HG02763 (cell line): ENCODE measurements around the gene NELL2.

Source experiments
- ATAC-seq: cut with Tn5 transposase; IDR thresholded peaks from one replicate; pipeline ENCODE4 v1.9.1; 2021; ENCODE audit warnings: mild to moderate bottlenecking, moderate library complexity; ENCODE audit not compliant: unreplicated experiment

The NELL2 gene

DNA sequence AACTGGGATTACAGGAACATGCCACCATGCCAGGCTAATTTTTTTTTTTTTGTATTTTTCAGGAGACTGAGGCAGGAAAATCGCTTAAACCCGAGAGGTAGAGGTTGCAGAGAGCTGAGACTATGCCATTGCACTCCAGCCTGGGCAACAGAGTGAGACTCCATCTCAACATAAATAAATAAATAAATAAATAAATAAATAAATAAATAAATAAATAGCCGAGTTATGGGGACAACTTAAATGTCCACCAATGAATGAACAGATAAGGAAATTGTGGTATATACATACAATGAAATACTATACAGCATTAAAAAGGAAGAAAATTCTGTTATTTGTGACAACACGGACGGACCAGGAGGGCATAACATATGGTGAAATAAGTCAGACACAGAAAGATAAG is 325.7 kb downstream of the NELL2 start:
- no peak for ATAC-seq

DNA sequence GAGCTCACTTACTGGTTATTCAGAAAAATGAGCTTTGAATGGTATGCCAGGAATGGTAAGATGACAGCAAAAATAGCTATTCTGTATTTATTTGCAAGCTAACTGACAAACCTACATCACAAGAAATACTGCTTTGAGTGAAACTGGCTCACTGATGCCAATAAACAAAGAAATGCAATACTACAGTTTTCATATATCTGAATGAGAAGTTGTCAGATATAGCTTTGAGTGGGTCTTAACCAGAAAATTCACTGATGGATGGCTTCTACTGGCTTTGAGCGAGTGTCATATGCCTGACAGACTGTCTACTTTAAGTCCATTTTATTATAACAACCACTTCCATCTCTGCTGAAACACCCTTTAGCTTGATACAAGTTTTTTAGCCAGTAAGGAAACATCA is 330.1 kb downstream of the NELL2 start:
- ATAC-seq = no peak

DNA sequence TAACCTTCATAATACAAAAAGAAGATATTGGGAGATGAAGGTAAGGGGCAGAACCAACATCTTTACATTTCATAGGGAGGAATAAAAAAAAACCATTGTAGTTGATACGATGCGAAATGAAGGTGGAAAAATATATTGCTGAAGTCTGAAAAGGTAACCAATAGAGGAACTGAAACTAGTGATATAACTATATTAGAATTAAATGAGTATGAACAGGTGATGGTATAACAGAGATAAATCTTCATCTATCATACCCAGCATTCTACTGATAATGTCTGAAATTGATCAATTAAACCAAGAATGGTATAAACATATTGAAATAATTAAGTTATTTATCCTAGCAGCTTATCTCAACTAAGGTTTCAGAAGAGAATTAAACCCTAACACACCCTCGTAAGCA is 332.1 kb downstream of the NELL2 start:
- no peak for ATAC-seq

DNA sequence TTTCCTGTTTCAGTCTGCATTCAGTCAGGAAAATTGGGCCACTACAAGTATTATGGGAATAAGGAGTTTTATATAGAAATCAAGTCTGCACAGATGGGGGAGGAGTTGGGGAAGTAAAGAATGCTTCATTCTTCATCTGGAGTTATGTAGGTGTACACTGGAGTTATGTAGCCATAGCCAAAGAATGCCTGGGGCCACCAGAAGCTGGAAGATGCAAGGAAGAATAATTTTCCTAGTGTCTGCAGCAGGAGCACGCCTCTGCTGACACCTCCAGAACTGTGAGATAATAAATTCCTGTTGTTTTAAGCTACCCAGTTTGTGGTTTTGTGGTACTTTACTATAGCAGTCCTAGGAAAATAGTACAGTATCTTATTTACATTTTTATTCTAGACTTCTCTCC is 333.4 kb downstream of the NELL2 start:
- no peak for ATAC-seq

DNA sequence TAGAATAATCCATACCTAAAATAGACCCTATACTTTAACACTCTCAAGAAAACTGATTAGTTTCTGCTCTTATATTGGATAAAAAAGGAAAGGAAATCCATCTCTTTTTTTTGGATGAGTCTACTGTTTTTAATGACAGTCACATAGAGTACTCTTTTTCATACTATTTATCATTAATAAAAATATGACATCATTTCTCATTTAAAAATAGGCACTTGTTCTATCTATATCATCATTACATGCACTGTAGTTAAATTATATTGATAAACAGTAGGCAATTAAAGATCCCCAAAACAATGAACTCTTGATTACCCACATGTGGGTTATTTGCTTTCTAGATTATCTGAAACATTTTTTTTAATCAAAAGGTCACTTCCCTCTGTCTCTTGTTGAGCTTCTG is 338.8 kb downstream of the NELL2 start:
- no peak for ATAC-seq

DNA sequence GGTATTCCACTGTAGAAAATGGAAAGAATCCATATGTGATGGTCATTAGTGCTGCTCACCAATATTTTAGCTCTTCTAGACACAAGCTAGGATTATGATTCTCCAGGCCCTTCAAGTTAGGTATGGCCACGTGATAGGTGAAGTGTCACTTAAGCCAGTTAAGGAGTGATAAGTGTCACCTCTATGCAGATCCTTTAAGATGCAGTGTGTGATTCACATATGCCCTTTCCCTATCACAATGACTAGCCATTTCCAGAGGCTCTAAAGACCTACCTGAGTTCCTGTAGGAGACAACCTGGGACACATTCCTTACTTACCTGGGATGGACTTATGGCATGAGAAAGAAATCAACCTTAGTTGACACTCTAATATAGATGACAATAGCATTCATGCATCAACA is 343.2 kb downstream of the NELL2 start:
- no peak for ATAC-seq

DNA sequence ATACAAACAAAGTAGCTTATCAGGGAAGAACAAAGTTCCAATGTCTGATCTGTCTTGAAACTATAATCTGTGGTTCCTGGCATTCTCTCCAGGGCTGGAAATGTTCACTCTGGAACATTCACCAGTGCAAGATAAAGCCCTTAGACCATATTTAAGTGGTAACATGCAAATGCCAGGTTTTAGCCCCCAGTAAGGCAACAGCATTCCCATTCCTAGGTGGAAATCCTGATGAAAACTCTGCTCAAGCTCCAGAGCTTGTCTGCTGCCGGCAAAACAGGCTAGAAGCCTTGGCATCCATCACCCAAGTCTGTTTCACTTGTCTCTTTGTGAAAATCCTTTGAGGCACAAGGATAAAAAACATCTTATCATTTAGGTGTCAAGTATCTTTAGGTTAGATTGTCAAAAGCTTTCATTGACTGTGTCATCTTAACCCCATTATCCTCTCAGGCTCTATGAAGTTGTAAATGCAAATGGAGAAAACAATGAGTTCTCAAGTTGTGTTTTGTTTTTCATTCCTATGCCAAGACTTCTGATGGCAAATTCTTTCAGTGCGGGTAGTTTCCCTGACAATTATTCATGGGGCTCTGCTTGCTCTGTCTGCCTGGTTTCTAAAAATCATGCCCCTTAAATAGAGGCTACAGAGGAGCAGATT is 344.7 kb downstream of the NELL2 start:
- no peak for ATAC-seq

DNA sequence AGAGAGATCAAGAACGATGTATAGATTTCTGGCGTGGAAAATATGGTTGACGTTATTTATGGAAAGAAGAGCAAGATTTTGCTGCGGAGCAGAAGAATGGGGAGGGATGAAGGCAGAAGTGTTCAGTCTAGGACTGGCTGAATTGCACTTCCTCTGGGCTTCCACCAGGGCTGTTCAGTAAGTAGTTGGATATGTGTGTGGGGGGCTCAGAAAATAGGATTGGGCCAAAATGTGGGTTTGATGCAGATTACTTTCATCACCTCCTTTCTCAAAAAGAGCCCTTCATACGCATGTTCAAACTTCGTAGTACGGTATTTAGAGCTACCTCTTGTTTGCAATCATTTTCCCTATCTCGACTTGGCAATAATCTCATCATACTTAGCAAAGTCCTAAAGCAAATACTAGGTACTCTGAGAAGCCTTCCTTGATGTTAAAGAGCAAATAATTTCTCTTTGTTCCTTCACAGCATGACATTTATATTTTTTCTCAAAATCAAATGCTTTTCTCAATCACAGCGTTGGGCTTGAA is 349.4 kb downstream of the NELL2 start:
- ATAC-seq = no peak

DNA sequence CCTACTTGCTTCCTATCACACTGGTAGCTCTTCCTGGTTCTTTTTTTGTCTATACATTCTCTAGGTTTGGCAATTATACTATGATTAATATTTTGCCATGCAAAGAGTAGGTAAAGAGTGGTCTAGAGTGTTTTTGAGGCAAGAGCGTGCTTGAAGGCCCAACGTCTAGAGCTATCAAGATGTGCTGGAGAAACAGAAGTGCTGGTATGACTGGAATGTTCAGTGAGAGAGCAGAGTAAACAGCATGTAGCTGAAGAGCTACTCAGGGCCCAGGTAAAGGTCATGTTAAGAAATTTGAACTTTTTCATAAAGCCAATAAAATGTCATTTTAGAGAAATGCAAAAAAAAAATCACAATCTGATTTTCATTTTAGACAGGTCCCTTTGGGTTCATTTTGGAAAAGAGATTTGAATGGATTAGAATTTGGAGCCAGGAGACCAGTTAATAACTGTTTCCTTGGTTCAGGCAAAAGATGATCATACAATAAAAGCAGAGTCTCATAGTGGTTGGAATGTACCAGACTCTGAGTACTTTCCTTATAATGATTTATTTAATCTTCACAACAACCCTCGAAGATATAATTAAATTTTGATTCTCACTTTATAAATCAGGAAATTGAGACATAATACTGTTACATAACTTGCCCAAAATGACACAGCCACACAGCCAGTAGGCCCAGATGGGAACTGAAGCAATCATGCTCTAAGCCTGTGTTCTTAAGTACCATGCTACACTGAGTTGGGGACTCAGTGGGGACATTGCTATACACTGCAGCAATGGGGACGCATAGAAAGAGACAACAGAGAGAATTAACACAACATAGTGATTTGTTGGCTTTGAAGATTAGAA is 350.1 kb downstream of the NELL2 start:
- no peak for ATAC-seq

DNA sequence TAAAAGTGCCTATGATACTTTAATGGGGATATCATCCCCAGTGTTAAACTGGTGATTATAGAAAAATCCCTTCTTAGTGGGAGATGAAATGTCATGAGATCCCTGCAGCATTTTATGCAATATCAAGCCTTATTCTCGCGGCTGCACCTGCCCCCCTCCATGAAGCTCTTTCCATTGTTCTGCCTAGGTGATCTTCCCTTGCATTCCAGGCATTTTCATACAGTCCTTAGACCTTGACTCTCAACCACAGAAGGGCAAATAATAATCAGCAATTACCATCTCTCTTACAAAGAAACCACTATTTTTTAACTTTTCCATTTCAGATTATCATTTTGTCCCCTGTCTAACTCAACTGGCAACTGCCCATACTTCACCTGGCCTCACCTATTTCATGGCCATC is 352.3 kb downstream of the NELL2 start:
- no peak for ATAC-seq

DNA sequence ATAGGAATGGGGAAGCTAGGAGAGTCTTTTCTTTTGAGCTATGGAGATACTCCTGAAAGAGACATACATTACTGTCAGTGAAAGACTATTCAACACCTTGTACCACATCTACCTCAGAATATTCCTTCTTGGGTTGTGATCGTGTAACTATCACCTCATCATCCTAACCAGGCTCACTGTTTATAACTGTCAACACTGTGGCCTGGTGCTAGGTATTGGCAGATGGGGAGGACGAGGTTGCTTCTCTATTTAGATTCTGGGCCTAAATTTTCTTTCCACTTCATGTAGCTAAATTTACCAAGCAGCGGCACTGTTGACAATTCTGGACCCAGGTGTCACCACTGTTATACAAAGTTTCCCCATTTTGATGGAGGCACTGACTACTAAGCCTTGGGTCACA is 354.4 kb downstream of the NELL2 start:
- ATAC-seq = no peak

DNA sequence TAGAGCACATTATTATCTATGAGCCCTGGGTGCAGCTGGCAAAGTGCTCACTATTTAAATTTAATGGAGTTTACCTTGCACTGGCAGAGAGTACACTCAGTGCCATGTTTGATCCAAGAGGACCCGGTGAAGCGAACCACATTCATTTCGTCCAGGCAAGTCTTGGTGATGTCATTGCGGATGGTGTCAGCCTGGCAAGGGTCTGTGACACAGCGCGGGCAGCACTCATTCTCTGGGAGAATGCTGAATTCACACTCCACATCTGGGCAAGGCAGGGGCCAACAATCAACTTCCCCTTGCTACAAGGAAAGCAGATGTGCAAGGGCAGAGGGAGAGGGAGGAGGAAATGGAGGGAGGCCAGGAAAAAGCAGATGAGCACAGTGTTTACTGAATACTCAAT is 356.2 kb downstream of the NELL2 start:
- no peak for ATAC-seq

DNA sequence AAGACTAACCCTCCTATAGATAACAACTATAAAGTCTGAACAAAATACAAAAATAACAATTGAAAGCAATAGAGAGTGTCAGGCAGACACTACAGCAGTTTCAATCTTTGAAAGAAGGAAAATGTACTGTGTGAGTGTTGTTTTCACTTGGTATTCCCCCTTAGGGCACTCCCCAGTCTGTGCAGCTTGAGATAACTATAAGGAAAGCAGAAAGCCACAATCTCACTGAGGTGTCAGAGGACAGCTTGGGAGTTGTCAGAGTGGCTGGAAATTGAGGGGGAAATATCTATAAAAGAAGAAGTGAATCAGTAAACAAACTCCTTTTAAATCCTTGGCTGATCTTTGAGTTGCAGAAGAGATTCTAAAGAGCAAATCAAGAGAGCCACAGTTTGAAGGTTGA is 364.8 kb downstream of the NELL2 start:
- no peak for ATAC-seq

DNA sequence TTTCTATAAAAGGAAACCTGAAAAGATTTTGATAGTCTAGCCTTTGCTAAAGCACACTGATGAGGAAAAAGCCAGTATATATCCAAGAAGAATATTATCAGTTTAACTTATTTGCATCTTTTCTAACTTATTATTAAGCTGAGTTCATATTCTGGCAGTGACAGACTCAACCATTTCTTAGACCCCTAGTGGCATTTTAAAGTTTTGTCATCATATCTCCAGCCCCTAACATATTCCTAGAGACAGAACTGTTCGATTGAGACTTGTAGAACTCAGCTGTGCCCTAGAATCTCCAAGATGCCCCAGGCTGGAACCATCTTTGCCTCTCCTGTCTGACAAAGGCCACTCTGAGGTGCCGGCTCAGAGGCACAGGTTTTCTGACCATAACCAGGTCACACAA is 365.6 kb downstream of the NELL2 start:
- ATAC-seq = no peak

DNA sequence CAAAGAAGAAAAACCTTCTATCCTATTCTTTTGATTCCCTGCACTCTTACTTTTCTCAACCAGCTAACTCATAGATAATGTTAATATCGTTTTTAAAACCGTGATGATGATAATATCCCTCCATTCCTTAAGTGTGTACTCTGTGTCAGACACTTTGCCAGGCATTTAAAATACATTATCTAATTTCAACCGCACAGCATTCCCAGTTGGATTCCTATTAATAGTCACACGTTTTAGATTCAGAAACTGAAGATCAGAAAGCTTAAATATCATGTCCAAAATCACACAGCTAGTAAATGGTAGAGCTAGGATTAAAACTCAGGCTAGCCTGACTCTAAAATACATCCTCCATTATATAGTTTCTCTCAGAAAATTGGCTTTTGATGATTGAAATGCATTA is 366.0 kb downstream of the NELL2 start:
- no peak for ATAC-seq

DNA sequence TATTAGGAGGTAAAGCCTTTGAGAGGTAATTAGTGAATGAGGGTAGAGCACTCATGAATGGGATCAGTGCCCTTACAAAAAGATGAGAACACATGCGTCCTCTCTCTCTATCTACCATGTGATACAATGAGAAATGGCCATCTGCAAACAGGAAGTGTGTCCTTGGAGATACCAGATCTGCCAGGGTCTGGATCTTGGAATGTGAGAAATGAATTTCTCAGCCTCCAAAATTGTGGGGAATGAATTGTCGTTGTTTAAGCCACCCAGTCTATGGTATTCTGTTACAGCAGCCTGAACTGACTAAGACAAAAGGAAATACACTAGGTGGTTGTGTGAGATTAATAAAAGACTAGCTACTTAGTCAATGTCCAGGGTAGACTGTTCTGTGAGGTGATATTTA is 366.6 kb downstream of the NELL2 start:
- ATAC-seq = no peak

DNA sequence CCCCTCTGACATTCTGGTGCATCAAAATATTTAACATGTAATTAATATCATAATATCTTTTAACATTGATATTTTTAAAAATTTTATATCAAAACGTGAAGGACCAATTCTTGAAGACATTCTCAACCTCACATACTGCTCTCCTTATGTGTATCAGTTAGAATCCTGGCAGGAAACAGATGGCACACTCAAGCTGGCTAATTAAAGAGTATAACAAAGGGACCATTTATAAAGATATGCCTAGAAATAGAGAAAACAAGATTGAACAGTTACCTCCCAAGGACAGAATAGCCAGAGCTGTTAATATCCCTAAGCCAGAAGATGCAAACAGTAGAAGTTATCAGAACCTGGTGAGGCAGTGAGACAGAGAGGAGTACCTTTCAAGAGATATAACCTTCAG is 368.7 kb downstream of the NELL2 start:
- no peak for ATAC-seq

DNA sequence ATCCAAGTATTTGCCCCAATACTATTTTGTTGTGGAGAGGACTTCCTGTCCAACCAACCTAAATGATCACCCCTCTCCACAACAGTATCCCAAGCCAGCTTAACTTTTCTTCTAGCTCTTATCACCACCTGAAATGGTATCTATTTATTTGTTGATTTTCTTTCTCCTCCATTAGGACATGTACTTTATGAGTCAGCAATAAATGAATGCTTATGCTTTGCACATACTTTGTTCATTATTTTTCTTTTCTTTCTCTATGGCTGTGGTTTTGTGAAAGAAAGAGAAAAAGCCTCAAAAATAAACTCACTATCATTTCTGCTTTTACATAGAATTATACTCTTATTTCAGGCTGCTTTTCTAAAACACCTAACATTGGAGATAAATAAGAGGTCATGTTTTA is 371.3 kb downstream of the NELL2 start:
- no peak for ATAC-seq

DNA sequence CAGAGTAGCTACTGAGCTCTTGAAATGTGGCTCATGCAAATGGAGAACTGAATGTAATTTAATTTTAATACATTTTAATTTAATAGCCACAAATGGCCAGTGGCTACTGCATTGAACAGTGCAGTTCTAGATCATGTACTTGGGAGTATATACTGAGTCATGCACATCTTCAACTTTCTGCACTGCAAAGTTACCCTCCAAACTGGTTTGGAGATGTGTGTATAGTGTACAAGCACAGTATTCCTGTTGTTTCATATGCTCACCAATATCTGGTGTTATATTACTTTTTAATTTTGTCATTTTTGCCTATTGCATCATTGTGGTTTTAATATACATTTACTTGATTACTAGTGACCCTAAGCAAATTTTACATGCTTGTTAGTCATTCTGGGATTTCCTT is 372.8 kb downstream of the NELL2 start:
- no peak for ATAC-seq

DNA sequence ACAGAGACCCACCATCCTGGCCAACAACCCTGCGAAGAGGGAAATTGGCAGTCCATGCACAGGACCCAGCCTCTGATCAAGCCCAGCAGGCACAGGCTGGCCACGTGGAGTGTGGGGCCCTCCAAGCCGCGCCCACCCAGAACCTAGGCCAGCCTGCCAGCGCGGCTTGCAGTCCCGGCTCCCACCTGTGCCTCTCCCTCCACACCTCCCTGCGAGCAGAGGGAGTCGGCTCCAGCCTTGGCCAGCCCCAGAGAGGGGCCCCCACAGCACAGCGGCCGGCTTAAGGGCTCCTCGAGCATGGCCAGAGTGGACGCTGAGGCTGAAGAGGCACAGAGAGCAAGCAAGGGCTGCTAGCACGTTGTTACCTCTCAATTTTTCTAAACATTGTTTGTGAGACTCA is 373.4 kb downstream of the NELL2 start:
- no peak for ATAC-seq

DNA sequence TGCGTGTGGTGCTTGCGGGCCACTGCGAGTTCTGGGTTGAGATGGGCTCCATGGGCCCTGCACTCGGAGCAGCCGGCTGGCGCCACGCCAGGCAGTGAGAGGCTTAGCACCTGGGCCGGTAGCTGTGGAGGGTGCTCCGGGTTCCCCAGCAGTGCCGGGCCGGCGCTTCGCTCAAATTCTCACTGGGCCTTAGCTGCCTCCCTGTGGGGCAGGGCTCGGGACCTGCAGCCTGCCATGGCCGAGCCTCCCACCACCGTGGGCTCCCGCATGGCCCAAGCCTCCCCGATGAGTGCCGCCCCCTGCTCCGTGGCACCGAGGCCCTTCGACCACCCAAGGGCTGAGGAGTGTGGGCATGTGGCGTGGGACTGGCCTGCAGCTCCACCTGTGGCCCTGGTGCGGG is 375.7 kb downstream of the NELL2 start:
- no peak for ATAC-seq

DNA sequence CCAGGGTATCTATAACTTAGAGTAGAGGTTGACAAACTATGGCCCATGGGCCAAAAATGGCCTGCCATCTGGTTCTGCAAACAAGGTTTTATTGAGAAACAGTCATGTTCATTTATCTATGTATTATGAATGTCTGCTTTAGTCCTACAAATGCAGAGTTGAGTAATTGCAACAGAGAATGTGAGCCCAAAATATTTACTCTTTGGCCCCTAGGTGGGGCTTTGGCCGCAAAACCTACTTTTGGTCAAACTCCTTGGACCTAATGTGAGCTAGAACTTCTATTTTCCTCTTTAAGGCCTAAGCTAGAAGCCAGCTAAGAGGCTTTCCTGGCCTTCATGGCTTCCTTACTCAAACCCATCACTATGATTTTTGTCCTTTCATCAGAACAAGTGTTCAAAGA is 379.1 kb downstream of the NELL2 start:
- ATAC-seq = no peak
